ENCODE results near the gene NRXN3.

The NRXN3 gene

DNA sequence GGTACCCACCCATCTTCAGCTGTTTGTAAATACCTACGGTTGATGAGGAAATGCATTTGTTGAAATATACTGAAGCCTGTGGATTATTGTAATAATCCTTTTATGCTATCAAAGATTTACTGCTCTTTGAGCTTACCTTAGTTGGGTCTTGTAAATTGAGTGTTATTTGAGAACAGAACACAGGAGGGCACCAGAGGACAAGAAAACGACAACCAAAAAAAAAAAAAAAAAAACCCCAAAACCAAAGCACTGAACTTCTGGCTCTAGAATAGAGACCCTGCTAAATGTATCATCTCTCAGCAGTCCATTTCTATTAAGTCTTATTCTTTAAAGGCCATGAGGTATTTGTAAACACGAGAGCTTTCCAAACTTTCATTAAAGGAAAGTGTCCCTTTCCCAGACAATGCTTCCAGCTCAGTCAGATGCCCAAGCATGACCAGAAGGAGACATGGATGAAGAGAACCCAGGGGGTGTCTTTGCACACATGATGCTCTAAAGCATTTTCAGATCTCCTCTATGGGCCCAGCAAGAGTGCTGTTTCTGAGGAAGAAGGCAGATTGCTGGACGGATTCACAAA lies 763.9 kb downstream of the NRXN3 start:
- peak; percentile 12 for DNase-seq (ENCODE audit: low read depth)
- in situ Hi-C loops (cut with HindIII; ENCODE audit: low sequenced_read_pairs): no loop called here
- H3K4me3 ChIP-seq (ENCODE audit: low read depth, low read length): no peak overlapping the region
- TF ChIP-seq, protein P1, sequence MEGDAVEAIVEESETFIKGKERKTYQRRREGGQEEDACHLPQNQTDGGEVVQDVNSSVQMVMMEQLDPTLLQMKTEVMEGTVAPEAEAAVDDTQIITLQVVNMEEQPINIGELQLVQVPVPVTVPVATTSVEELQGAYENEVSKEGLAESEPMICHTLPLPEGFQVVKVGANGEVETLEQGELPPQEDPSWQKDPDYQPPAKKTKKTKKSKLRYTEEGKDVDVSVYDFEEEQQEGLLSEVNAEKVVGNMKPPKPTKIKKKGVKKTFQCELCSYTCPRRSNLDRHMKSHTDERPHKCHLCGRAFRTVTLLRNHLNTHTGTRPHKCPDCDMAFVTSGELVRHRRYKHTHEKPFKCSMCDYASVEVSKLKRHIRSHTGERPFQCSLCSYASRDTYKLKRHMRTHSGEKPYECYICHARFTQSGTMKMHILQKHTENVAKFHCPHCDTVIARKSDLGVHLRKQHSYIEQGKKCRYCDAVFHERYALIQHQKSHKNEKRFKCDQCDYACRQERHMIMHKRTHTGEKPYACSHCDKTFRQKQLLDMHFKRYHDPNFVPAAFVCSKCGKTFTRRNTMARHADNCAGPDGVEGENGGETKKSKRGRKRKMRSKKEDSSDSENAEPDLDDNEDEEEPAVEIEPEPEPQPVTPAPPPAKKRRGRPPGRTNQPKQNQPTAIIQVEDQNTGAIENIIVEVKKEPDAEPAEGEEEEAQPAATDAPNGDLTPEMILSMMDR (IDR thresholded peaks at IDR 0.05; ENCODE audit: low read depth, low read length, missing control alignments): peak; percentile 40

GRCh38 chr14:78946949-78947348 lies 776.8 kb downstream of the NRXN3 start:
- no peak overlapping the region for H3K4me3 ChIP-seq (ENCODE audit: low read depth, low read length)
- in situ Hi-C loops (cut with HindIII; ENCODE audit: low sequenced_read_pairs): no loop called here
- no peak for DNase-seq (ENCODE audit: low read depth)
- TF ChIP-seq, protein P1 (IDR thresholded peaks at IDR 0.05; ENCODE audit: low read depth, low read length, missing control alignments): no peak

GRCh38 chr14:78947681-78948080 lies 777.5 kb downstream of the NRXN3 start:
- no peak overlapping the region for H3K4me3 ChIP-seq (ENCODE audit: low read depth, low read length)
- in situ Hi-C loops (cut with HindIII; ENCODE audit: low sequenced_read_pairs): no loop called here
- TF ChIP-seq, protein P1 (IDR thresholded peaks at IDR 0.05; ENCODE audit: low read depth, low read length, missing control alignments): no peak
- no peak for DNase-seq (ENCODE audit: low read depth)

GRCh38 chr14:78950649-78951048 lies 780.5 kb downstream of the NRXN3 start:
- H3K4me3 ChIP-seq (ENCODE audit: low read depth, low read length): no peak overlapping the region
- in situ Hi-C loops (cut with HindIII; ENCODE audit: low sequenced_read_pairs): no loop called here
- TF ChIP-seq, protein P1 (IDR thresholded peaks at IDR 0.05; ENCODE audit: low read depth, low read length, missing control alignments): no peak
- no peak for DNase-seq (ENCODE audit: low read depth)

GRCh38 chr14:78951602-78952001 lies 781.4 kb downstream of the NRXN3 start:
- TF ChIP-seq, protein P1 (IDR thresholded peaks at IDR 0.05; ENCODE audit: low read depth, low read length, missing control alignments): no peak
- in situ Hi-C loops (cut with HindIII; ENCODE audit: low sequenced_read_pairs): no loop called here
- DNase-seq (ENCODE audit: low read depth): no peak

DNA sequence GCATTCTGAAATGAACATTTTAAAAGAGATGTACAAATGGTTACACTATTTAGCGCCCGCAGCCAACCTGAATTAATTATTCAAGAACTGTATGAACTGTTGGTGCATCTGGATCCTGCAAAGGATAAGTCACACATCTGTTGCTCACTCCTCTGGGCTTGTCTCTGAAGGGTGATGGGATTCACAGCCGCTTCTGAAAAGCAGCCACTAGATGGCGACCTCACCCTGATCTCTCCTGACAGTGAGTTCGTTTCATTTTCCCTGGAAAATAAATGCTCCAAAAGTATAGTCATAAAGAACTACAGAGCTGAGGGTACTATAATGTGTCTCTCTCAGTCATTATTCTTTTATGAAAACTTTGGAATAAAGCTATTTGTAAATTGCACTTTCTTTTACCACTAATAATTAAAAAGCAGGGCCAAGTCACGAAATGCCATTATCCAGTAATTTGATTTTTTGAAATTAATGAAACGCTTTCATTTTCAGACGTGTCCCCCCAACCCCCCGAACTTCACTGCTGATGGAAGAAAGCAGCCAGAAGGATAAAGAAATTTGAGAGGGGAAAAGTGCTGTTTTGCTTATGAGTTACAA lies 789.6 kb downstream of the NRXN3 start:
- no peak overlapping the region for H3K4me3 ChIP-seq (ENCODE audit: low read depth, low read length)
- DNase-seq (ENCODE audit: low read depth): peak; percentile 63
- in situ Hi-C loops (cut with HindIII; ENCODE audit: low sequenced_read_pairs): no loop called here

More at GRCh38 chr14:78951602-78952001, 781.4 kb downstream of the NRXN3 start:
- H3K4me3 ChIP-seq (ENCODE audit: low read depth, low read length): no peak overlapping the region

More for the DNA sequence above, 789.6 kb downstream of the NRXN3 start:
- TF ChIP-seq, protein P1 (IDR thresholded peaks at IDR 0.05; ENCODE audit: low read depth, low read length, missing control alignments): peak; percentile 91

All from astrocyte of the cerebellum (primary cell).